ENCODE results near the gene GAS2L2.

The GAS2L2 gene

GRCh38 chr17:35726127-35726952 is 26.7 kb downstream of the GAS2L2 start:
- H3K4me1 ChIP-seq (ENCODE audit: insufficient read depth, insufficient read length), result peaks cover 17% of the 10 kb centered on the region
- no peak overlapping the region for H3K9ac ChIP-seq (ENCODE audit: insufficient read length, low read depth)
- H3K36me3 ChIP-seq (ENCODE audit: insufficient read depth, insufficient read length, low read length), result peaks cover 47% of the 10 kb centered on the region
- no peaks in the 10 kb centered on the region for H3K27me3 ChIP-seq (ENCODE audit: insufficient read depth, insufficient read length)
- TF ChIP-seq ZNF274 (IDR thresholded peaks at IDR 0.05; ENCODE audit: low read depth, low read length), result no peak
- no peak for TF ChIP-seq YY1 (IDR thresholded peaks at IDR 0.05; ENCODE audit: insufficient read depth, insufficient read length)
- TF ChIP-seq SUZ12 (IDR thresholded peaks at IDR 0.05; ENCODE audit: extremely low read depth, insufficient read depth, insufficient read length), result no peak
- H3K4me3 ChIP-seq (ENCODE audit: insufficient read length, low read depth), result no peak overlapping the region
- no peak for DNase-seq (ENCODE audit: low read depth, low spot score)
- H3K9me3 ChIP-seq (ENCODE audit: insufficient read depth, low read length), result no peaks in the 10 kb centered on the region

- no peak for DNase-seq (ENCODE audit: low read depth, low spot score)
- Histone ChIP-seq H3K4me1 (ENCODE audit: insufficient read depth, insufficient read length) (peaks cover 15% of the 10 kb centered on the region), H3K9me3 (ENCODE audit: insufficient read depth, low read length) (no peaks in the 10 kb centered on the region), H3K36me3 (ENCODE audit: insufficient read depth, insufficient read length, low read length) (peaks cover 51% of the 10 kb centered on the region), H3K4me3 (ENCODE audit: insufficient read length, low read depth) (no peak overlapping the region), H3K9ac (ENCODE audit: insufficient read length, low read depth) (no peak overlapping the region), H3K27me3 (ENCODE audit: insufficient read depth, insufficient read length) (no peaks in the 10 kb centered on the region)
- TF ChIP-seq YY1 (IDR thresholded peaks at IDR 0.05; ENCODE audit: insufficient read depth, insufficient read length) (no peak), ZNF274 (IDR thresholded peaks at IDR 0.05; ENCODE audit: low read depth, low read length) (no peak), SUZ12 (IDR thresholded peaks at IDR 0.05; ENCODE audit: extremely low read depth, insufficient read depth, insufficient read length) (no peak)
Measured at GRCh38 chr17:35725802-35726126, 27.3 kb downstream of the GAS2L2 start.

GRCh38 chr17:35725058-35725457 is 28.0 kb downstream of the GAS2L2 start:
- Histone ChIP-seq H3K4me3 (ENCODE audit: insufficient read length, low read depth) (no peak overlapping the region), H3K4me1 (ENCODE audit: insufficient read depth, insufficient read length) (peaks cover 15% of the 10 kb centered on the region), H3K27me3 (ENCODE audit: insufficient read depth, insufficient read length) (no peaks in the 10 kb centered on the region), H3K9me3 (ENCODE audit: insufficient read depth, low read length) (no peaks in the 10 kb centered on the region), H3K36me3 (ENCODE audit: insufficient read depth, insufficient read length, low read length) (peaks cover 54% of the 10 kb centered on the region), H3K9ac (ENCODE audit: insufficient read length, low read depth) (no peak overlapping the region)
- DNase-seq (ENCODE audit: low read depth, low spot score), result no peak
- no peak for TF ChIP-seq YY1 (IDR thresholded peaks at IDR 0.05; ENCODE audit: insufficient read depth, insufficient read length)
- no peak for TF ChIP-seq ZNF274 (IDR thresholded peaks at IDR 0.05; ENCODE audit: low read depth, low read length)
- TF ChIP-seq SUZ12 (IDR thresholded peaks at IDR 0.05; ENCODE audit: extremely low read depth, insufficient read depth, insufficient read length), result no peak

- Histone ChIP-seq H3K4me1 (ENCODE audit: insufficient read depth, insufficient read length) (peaks cover 9% of the 10 kb centered on the region), H3K27me3 (ENCODE audit: insufficient read depth, insufficient read length) (no peaks in the 10 kb centered on the region), H3K36me3 (ENCODE audit: insufficient read depth, insufficient read length, low read length) (peaks cover 67% of the 10 kb centered on the region), H3K9ac (ENCODE audit: insufficient read length, low read depth) (no peak overlapping the region), H3K4me3 (ENCODE audit: insufficient read length, low read depth) (no peak overlapping the region), H3K9me3 (ENCODE audit: insufficient read depth, low read length) (no peaks in the 10 kb centered on the region)
- TF ChIP-seq YY1 (IDR thresholded peaks at IDR 0.05; ENCODE audit: insufficient read depth, insufficient read length) (no peak), SUZ12 (IDR thresholded peaks at IDR 0.05; ENCODE audit: extremely low read depth, insufficient read depth, insufficient read length) (no peak), ZNF274 (IDR thresholded peaks at IDR 0.05; ENCODE audit: low read depth, low read length) (no peak)
- DNase-seq (ENCODE audit: low read depth, low spot score), result no peak
Measured at GRCh38 chr17:35723735-35724134, 29.3 kb downstream of the GAS2L2 start.

GRCh38 chr17:35717475-35717874 is 35.6 kb downstream of the GAS2L2 start:
- Histone ChIP-seq H3K4me3 (ENCODE audit: insufficient read length, low read depth) (no peak overlapping the region), H3K9me3 (ENCODE audit: insufficient read depth, low read length) (no peaks in the 10 kb centered on the region), H3K36me3 (ENCODE audit: insufficient read depth, insufficient read length, low read length) (peaks cover 79% of the 10 kb centered on the region), H3K9ac (ENCODE audit: insufficient read length, low read depth) (no peak overlapping the region), H3K4me1 (ENCODE audit: insufficient read depth, insufficient read length) (peaks cover 4% of the 10 kb centered on the region), H3K27me3 (ENCODE audit: insufficient read depth, insufficient read length) (no peaks in the 10 kb centered on the region)
- no peak for TF ChIP-seq YY1 (IDR thresholded peaks at IDR 0.05; ENCODE audit: insufficient read depth, insufficient read length)
- TF ChIP-seq ZNF274 (IDR thresholded peaks at IDR 0.05; ENCODE audit: low read depth, low read length), result no peak
- no peak for TF ChIP-seq SUZ12 (IDR thresholded peaks at IDR 0.05; ENCODE audit: extremely low read depth, insufficient read depth, insufficient read length)
- no peak for DNase-seq (ENCODE audit: low read depth, low spot score)

- Histone ChIP-seq H3K9me3 (ENCODE audit: insufficient read depth, low read length) (no peaks in the 10 kb centered on the region), H3K9ac (ENCODE audit: insufficient read length, low read depth) (no peak overlapping the region), H3K36me3 (ENCODE audit: insufficient read depth, insufficient read length, low read length) (peaks cover 75% of the 10 kb centered on the region), H3K4me3 (ENCODE audit: insufficient read length, low read depth) (no peak overlapping the region), H3K27me3 (ENCODE audit: insufficient read depth, insufficient read length) (no peaks in the 10 kb centered on the region), H3K4me1 (ENCODE audit: insufficient read depth, insufficient read length) (peaks cover 4% of the 10 kb centered on the region)
- TF ChIP-seq YY1 (IDR thresholded peaks at IDR 0.05; ENCODE audit: insufficient read depth, insufficient read length) (no peak), ZNF274 (IDR thresholded peaks at IDR 0.05; ENCODE audit: low read depth, low read length) (no peak), SUZ12 (IDR thresholded peaks at IDR 0.05; ENCODE audit: extremely low read depth, insufficient read depth, insufficient read length) (no peak)
- no peak for DNase-seq (ENCODE audit: low read depth, low spot score)
Measured at GRCh38 chr17:35716897-35717465, 36.1 kb downstream of the GAS2L2 start.

- DNase-seq (ENCODE audit: low read depth, low spot score), result no peak
- Histone ChIP-seq H3K36me3 (ENCODE audit: insufficient read depth, insufficient read length, low read length) (peaks cover 72% of the 10 kb centered on the region), H3K4me1 (ENCODE audit: insufficient read depth, insufficient read length) (peaks cover 4% of the 10 kb centered on the region), H3K27me3 (ENCODE audit: insufficient read depth, insufficient read length) (no peaks in the 10 kb centered on the region), H3K9me3 (ENCODE audit: insufficient read depth, low read length) (no peaks in the 10 kb centered on the region), H3K9ac (ENCODE audit: insufficient read length, low read depth) (no peak overlapping the region), H3K4me3 (ENCODE audit: insufficient read length, low read depth) (no peak overlapping the region)
- TF ChIP-seq SUZ12 (IDR thresholded peaks at IDR 0.05; ENCODE audit: extremely low read depth, insufficient read depth, insufficient read length) (no peak), YY1 (IDR thresholded peaks at IDR 0.05; ENCODE audit: insufficient read depth, insufficient read length) (no peak), ZNF274 (IDR thresholded peaks at IDR 0.05; ENCODE audit: low read depth, low read length) (no peak)
Measured at GRCh38 chr17:35716173-35716572, 36.9 kb downstream of the GAS2L2 start.
